Embryonic facial prominence (tissue), 1 donor: ENCODE measurements around the gene HS3ST2.
"Not testable (repeated sequence)": the region's sequence is repeated elsewhere in the genome, so short reads cannot be mapped to it uniquely, and the experiment has no call there.

ENCODE experiments used
- DNase-seq: peaks from one replicate; pipeline ENCODE4 v3.0.0-alpha.2; 2016; ENCODE audit errors: extremely low spot score

Gene HS3ST2

DNA sequence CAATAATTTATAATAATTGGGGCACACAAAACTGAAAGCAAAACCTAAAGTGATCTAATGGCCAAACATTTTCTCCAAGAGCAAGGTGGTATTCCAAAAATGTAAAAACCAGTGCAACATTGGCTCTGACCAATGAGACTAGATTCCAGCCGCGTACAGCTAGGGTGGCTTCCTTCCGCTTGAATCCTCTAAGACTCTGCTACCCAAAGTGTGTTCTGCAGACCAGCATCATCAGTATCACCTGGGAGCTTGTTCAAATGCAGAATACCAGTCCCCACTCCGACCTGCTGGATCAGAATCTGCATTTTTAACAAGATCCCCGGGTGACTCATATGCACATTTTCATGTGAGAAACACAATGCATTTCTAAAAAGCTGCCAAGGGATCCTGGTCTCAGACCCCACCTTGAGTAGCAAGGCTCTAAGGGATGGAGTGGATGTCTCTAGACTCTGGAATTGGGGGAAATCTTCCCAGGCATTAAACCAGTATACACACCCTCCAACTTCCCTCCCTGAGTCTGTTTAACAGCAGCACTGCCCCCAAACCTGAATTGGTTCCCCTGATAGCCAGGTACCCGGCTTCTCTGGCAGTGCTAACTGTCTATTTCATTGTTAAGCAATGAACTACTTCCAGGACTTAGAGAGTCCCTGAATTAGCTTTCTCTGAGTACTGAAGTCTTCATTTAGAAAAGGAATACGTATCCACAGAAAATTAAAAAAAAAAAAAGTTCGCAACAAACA, 118.2 kb downstream of the HS3ST2 start:
- no peak for DNase-seq

DNA sequence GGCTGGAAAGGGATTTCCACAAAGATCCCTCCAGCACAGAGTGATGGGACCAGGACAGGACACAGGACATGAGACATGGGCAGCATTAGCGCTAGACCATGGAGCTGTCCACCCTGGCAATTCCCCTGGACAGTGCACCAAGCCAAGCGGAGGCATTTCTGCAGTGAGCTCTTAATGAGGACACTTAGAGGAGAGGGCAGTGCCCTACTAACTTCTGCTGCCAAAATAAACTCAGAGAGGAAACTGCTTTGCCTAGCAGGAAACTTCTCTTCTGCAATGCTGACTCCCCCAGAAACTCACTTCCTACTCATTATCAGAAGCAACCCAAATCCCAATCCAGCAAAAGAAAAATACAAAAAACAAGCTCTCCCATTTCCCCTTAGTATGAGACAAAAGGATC, 119.2 kb downstream of the HS3ST2 start:
- DNase-seq: no peak

DNA sequence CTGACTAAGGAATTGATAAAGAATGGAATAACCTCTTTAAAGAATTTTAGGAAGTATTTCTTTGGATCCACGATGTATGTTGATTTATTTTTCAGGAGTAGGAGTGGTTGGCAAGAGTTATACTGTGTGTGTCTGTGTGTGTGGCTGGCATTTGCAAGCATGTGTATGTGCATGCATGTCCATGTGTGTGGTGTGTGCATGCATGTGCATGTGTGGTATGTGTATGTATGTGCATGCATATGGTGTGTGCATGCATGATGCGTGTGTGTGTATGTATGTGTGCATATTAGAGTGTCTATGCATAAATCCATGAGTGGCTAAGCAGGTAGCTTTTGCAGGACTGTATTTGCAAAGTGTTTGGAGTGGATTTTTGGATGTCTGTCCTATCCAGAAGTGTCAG, 120.8 kb downstream of the HS3ST2 start:
- no peak for DNase-seq

DNA sequence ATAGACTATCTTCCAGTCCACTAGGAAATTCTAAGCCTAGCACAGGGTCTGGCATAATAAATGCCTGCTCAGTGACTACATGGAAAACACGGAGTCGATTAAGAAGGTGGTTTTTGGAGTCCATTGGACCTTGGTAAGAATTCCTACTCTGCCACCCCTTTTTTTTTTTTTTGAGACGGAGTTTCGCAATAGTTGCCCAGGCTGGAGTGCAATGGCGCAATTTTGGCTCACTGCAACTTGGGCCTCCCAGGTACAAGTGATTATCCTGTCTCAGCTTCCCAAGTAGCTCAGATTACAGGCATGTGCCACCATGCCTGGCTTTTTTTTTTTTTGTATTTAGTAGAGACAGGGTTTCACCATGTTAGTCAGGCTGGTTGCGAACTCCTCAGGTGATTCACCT, 123.2 kb downstream of the HS3ST2 start:
- DNase-seq: no peak

DNA sequence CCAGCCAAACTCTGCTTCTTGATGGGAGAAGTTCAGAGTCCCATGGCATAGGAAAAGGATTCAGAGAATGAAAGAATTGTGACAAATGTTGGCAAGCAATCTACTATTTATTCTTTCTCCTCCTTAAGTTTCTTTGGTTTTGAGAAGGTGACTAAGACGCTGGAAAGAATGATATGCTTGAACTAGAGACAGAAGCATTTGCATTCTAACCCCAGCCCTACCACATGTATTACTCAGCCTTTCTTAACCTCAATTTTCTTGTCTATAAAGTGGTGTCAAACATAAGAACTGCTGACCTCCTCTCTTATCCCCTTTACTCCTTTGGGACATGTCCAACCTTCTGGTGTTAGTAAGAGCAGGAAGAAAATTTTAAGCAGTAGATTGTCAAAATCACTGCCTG, 124.7 kb downstream of the HS3ST2 start:
- no peak for DNase-seq

DNA sequence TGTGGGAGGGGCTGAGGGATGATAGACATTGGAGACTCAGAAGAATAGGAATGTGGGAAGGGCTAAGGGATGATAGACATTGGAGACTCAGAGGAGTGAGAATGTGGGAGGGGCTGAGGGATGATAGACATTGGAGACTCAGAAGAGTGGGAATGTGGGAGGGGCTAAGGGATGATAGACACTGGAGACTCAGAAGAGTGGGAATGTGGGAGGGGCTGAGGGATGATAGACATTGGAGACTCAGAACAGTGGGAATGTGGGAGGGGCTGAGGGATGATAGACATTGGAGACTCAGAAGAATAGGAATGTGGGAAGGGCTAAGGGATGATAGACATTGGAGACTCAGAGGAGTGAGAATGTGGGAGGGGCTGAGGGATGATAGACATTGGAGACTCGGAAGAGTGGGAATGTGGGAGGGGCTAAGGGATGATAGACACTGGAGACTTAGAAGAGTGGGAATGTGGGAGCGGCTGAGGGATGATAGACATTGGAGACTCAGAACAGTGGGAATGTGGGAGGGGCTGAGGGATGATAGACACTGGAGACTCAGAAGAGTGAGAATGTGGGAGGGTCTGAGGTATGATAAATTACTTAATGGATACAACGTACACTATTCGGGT, 125.9 kb downstream of the HS3ST2 start:
- DNase-seq: not testable (repeated sequence)

DNA sequence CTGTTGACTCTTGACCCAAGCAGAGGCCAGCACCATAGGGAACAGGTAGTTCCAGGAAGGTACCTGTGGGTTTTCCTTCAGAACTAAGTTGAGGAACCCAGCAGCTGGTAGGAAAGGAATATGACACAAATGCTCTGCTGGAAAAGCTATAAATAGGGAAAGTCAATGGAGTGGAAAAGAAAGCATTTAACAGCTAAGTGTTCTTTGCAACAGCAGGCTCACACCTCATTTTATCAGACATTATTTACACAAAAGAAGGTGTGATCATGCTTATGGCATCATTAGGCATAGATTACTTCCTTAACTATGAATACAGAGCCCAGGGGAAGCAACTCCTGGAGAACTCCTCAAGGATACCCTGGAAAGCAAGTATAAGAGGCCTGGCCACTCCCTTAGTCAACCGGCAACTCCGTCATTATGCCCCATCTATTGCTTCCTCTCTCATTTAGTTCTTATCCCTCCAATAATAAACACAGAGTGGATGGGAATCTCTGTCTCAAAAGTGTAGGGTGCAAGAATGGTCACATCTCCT, 128.1 kb downstream of the HS3ST2 start:
- no peak for DNase-seq

DNA sequence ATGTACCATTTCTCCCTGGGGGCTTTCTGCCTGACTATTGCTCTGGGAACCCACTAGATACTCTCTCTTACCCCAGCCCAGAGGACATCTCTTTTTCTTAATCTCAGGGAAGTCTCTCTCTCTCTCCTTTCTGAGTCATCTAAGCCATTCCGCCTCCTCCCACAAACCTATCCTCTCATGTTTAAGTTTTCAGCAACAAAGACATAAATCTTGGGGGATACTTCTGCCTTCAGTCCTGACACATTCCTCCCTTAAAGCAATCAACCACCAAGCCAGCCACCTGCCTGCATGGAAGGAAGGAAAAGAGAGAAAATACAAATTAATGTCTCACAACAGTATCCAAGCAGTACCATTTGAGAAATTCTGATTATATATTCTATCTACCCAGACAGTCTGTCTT, 128.8 kb downstream of the HS3ST2 start:
- no peak for DNase-seq

DNA sequence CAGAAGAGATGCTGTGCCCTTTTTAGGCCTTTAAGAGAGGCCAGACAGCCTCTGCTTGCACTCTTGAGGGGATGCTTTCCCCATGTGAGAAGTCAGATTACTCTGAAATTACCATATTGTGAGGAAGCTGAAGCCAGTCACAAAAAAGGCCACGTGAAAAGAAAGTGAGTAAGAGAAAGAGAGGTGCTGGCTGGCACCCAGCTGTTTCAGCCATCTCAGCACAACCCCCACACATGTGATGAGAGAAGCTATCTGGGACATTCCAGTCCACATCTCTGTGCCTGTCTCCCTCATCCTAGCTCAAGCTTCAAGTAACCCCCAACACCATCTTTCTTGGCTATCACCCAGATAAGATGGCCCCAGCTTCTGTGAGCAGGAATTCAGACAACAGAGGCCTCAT, 131.4 kb downstream of the HS3ST2 start:
- no peak for DNase-seq

DNA sequence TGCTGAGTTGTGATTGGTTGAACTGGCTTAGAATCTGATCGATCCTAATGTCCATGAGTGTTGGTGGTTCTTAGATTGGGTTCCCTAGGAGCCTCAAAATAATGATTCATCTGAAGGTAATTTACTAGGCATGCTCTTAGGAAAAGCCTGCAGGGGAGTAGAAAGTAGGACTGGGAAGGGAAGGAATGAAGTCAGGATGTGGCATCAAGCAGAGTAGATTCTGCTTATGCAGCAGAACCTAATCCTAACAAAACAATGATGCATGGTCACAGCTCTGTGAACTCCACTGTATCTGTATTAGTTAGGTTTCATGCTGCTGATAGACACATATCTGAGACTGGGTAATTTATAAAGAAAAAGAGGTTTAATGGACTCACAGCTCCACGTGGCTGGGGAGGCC, 132.5 kb downstream of the HS3ST2 start:
- no peak for DNase-seq

DNA sequence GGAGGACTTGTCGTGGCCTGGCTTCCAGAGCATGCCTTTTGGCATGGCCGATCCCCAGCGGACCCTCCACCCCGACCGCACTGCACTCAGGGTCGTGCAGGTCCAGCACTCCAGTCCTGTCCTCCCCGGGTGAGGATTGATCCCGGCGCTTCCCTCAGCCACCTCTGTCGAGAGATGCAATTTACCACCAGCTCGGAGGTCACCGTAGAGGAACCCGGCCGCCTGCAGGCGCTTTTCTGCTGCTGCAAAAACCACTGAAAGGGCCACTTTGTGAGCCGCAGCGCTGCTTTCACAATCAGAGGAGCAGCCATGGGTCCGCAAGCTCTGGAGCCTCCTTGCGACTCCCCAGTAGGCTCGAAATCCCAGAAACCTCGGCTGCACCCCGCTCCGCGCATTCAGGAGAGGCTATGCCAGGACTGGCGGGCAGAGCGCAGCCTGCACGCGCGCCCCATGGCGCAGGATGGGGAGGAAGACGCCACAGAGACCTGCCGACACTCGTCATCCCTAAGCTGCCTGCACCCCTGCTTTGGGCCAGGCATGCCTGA, 134.2 kb downstream of the HS3ST2 start:
- no peak for DNase-seq

DNA sequence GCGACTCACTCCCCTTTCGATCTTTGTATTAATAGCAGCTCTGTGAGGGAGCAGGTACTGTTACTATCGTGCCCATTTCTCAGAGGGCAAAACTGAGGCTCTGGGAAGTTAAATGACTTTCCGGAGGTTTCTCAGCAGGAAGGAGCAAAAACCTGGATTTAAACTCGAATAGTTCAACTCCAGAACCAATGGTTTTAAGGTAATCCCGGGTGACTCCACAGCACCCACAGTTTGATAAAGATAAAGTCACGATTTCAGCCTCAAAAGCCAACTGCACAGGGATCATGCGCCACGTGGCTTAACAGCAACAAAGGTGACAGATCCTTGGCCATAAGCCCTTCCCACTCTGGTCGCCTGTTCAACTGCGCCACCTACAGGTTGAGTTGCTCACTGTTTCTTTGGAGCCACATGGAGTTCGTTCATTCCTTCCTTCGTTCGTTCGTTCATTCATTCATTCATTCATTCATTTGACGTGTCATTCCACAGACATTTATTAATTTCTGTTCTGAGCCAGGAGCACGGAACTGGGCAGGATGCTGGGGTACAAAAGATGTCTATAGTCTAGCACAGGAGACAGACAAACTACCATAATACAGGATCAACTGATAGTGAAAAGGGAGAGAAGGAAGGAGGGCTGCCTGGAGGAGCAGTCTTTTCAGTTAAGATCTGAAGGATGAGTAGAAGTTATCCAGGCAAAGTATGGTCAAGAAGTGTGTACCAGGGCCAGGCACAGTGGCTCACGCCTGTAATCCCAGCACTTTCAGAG, 134.8 kb downstream of the HS3ST2 start:
- DNase-seq: no peak

DNA sequence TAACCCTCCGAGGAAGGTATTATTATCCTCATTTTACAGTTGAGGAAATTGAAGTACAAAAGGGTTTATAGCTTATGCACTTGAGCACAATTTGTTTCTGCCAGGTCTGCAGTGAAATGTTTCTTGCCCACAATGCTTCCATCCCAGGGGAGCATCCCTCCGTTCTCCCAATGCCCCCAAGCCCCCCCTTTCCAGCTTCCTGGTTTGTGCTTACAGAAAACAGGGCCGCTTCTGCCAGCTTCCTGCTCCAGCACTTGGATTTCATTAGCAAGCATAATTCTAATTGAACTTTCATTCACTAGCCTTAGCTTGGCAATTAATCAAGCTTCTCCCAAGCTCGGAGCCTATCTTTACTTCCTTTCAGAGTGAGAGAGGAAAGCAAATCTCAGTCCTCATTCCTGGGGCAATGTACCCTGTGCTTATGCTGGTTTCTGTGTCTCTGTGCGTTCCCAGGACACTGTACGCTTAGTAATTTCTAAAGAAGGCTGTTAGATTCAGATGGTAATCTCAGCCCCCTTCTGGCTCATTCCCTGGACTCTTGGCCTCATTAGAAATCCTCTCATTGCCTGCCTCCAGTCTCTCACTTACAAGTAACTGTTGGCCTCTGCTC, 141.6 kb downstream of the HS3ST2 start:
- no peak for DNase-seq

DNA sequence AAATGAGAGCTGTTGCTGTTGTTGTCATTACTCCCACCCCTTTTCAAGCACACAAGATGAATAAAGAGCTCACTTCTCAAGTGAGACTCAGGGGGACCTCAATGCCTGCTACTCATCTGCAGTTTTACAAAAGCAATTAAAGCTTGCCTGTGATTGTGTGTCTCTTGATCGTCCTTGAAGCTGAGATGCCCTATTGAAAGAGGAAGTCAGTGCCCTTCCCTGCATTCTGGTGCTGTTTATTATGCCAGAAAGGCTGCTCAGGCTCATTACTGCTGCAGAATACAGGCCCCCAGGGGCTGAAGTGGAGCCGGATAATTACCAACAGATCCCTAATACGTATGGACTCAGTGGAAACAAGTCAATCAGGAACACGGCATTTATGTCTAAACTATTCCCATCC, 147.2 kb downstream of the HS3ST2 start:
- DNase-seq: no peak

DNA sequence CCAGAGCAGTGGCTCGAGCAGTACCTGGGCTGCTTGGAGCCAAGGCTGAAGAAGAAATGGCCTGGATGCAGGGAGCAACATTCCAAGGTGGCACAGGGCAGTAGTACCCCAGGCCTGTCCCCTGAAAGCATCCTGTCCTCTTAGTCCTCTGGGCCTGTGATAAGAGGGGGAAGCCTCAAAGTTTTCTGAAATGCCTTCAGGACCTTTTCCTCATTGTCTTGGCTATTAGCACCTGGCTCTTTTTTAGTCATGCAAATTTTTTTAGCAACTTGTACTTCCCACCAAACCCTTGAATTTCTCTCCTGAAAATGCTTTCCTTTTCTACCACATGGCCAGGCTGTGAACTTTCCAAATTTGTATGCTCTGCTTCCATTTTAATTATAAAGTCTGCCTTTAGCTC, 148.9 kb downstream of the HS3ST2 start:
- no peak for DNase-seq
